Activated CD4-positive, alpha-beta T cell treated with anti-CD3 and anti-CD28 coated beads for 36 hours (primary cell): ENCODE data around the gene DUS2. TPM values are rescaled to one million over a fixed set of nuclear protein-coding genes. Genes with fewer than 3 reads are reported as not detected.

Experiments
- ATAC-seq: fragments of 200-7000 bp; cut with Tn5 transposase; one replicate; pipeline ENCODE4 v1.10.0; 2021; ENCODE audit warnings: mild to moderate bottlenecking, moderate library complexity
- CTCF ChIA-PET: fragments of 350-600 bp; sonication (Branson Sonifier 250); formaldehyde crosslinking; loops from one replicate; lab custom pipeline; 2021; ENCODE audit warnings: antibody characterized with exemption; lab: Charles Lee
- POLR2A ChIA-PET: fragments of 350-600 bp; sonication (Branson Sonifier 250); formaldehyde crosslinking; loops from one replicate; lab custom pipeline; 2021; ENCODE audit warnings: antibody characterized with exemption, inconsistent platforms; lab: Charles Lee
- DNase-seq: peaks from one replicate; pipeline ENCODE4 v3.0.0-alpha.2; 2020
- H3K27ac Mint-ChIP-seq: one replicate; pipeline ENCODE4 v1.8.0; 2021; ENCODE audit warnings: mixed read lengths
- H3K27me3 Mint-ChIP-seq: one replicate; pipeline ENCODE4 v1.8.0; 2021; ENCODE audit warnings: mixed read lengths
- H3K36me3 Mint-ChIP-seq: one replicate; pipeline ENCODE4 v1.8.0; 2021; ENCODE audit warnings: low read depth, mixed read lengths
- H3K4me1 Mint-ChIP-seq: one replicate; pipeline ENCODE4 v1.8.0; 2021; ENCODE audit warnings: mixed read lengths
- H3K4me3 Mint-ChIP-seq: one replicate; pipeline ENCODE4 v1.8.0; 2021; ENCODE audit warnings: mild to moderate bottlenecking, moderate library complexity, mixed read lengths
- H3K9me3 Mint-ChIP-seq: one replicate; pipeline ENCODE4 v1.8.0; 2021; ENCODE audit warnings: low read depth, mixed read lengths
- intact Hi-C, 2 experiments: fragments of 100-400 bp; cut with DNase I in 1 of 2; cut with micrococcal nuclease in 1 of 2; formaldehyde crosslinking; loops; one replicate each; pipeline versions ENCODE4 v1.14.2 to v1.15.1; 2022 to 2024; cut with DNase I, micrococcal nuclease
- total RNA-seq, 2 experiments: library from RNA; stranded (reverse); gene quantifications; one replicate each; pipeline ENCODE4 v1.2.3, GENCODE V29; 2021

Gene DUS2
- total RNA-seq, 2 experiments from 2014 or later, result 29.5 to 33.1 TPM

DNA sequence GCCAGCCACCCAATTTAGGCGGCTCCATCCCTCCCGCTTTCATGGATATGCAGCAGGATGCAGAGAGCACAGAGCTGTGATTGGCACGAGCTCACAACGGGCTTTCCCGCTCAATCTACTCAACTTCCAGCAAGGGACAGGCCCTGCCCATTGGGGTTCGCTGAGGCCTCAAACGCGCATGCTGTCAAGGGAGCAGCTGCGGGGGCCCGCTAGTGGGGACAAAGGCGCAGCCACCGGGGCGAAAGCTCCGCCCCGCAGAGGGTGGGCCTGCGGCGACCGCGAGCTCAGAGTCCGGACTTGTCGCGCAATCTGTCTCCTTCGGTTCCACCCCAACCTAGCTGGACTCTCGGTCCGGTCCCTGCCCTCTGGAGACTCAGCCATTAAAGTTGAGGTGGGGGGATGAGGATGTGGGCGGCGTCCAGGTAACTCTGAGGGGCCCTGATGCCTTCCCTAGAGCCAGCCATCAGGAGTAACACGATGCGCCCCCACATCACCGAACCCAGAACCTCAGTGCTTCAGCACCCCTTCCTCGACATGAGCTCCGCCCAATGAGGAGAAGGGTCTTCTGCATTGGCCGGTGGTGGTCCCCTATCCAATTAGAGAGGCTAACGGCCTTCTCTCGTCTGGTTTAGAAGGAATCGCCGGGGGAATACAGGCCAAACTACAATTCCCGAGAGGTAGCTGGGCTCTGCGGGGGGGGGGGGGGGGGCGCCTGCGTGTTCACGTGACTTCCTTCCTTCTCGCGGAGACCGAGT is 61.6 kb downstream of the DUS2 start:
- Mint-ChIP-seq H3K27me3 (no peaks in the 10 kb centered on the region), H3K4me3 (peak overlapping the region; percentile 75), H3K36me3 (peaks cover 12% of the 10 kb centered on the region), H3K9me3 (no peaks in the 10 kb centered on the region), H3K27ac (peak overlapping the region; percentile 94), H3K4me1 (peaks cover 65% of the 10 kb centered on the region)
- CTCF ChIA-PET, result interaction anchor here (0.7 to 3.5 kb wide), 20 partner anchors 7 to 605 kb away, joined by 3 to 31 read pairs (median 4); partner anchors contain the start of genes DDX28, DPEP2, DUS2 and NRN1L
- intact Hi-C loops, result loop anchor here (1.0 to 10.0 kb wide), 22 partner anchors 9 to 1480 kb away; partner anchors contain the start of genes ACD (in 2 of the 2), PARD6A (in 2 of the 2), RANBP10 (in 2 of the 2) and TSNAXIP1 (in 2 of the 2)
- POLR2A ChIA-PET, result interaction anchor here (0.6 to 1.9 kb wide), 16 partner anchors 9 to 302 kb away, joined by 3 to 16 read pairs (median 4); partner anchors contain the start of genes DPEP2, PRMT7, PSMB10 and RANBP10
- peak; percentile 71 for ATAC-seq
- peak; percentile 96 for DNase-seq

DNA sequence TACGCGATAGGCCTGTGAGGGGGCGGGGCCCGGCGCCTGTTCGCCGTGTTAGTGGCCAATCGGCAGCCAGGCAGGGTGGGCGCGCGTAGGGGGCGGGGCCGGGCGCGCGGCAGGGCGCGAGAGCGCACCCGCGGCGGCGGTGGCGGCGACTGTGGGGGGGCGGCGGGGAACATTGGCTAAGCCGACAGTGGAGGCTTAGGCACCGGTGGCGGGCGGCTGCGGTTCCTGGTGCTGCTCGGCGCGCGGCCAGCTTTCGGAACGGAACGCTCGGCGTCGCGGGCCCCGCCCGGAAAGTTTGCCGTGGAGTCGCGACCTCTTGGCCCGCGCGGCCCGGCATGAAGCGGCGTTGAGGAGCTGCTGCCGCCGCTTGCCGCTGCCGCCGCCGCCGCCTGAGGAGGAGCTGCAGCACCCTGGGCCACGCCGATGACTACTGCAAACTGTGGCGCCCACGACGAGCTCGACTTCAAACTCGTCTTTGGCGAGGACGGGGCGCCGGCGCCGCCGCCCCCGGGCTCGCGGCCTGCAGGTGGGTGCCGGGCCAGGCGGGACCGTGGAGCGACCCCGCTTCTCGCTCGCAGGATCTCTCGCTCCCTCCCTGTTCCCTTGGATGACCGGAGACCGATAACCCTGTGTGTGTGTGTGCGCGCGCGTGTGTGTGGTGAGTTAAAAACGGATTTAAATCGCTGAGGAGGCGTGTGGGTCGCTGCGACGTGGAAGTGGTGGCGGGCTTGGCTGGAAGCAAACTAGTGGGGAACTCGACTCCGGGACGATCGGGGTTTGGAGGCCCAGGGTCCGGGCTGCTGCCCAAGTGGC is 62.4 kb downstream of the DUS2 start, which contains the start of gene NFATC3:
Gene NFATC3 (plus strand): TSS at position 112 of the 813 bp plus-strand sequence. CDS start 312 bp downstream, at position 424.
- intact Hi-C loops, result loop anchor here (1.0 to 10.0 kb wide), 20 partner anchors 8 to 1479 kb away; partner anchors contain the start of genes ACD (in 2 of the 2), PARD6A (in 2 of the 2), RANBP10 (in 2 of the 2) and TSNAXIP1 (in 2 of the 2)
- Mint-ChIP-seq H3K27ac (peak within 1 kb of the TSS; percentile 94), H3K27me3 (no peaks in the 10 kb centered on the region), H3K9me3 (no peaks in the 10 kb centered on the region), H3K36me3 (peaks cover 10% of the 10 kb centered on the region), H3K4me1 (peaks cover 64% of the 10 kb centered on the region), H3K4me3 (peak within 1 kb of the TSS; percentile 89)
- DNase-seq, result peak; percentile 100
- ChIA-PET POLR2A (interaction anchor here (0.6 to 1.9 kb wide), 14 partner anchors 8 to 303 kb away, joined by 3 to 16 read pairs (median 4); partner anchors contain the start of genes DPEP2, PRMT7, PSMB10 and RANBP10), CTCF (interaction anchor here (0.6 to 3.5 kb wide), 13 partner anchors 8 to 583 kb away, joined by 3 to 31 read pairs (median 4); partner anchors contain the start of genes DDX28, DUS2 and NRN1L)
- peak; percentile 62 for ATAC-seq

DNA sequence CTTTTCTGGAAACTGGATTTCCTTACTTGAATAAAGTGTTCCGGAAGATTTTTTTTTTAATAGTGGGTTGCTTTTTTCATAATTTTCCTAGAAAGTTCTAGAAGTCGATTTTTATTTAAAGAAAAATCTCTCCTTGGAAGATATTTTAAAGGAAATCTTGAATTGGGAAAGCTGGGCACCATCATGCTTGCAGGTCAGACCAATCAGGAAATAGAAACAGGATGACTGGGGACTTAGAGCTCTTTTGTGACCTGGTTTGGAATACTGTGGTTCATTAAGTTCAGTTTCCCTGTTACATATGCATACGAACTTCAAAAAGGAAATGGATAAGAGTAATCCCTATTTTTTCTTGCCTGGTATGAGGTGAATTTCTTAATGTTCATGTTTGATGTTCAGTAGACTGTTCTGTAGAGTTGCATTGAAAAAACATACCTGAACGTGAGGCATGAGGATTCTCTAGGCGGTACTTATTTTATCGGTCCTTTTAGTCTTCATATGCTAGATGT is 63.3 kb downstream of the DUS2 start:
- H3K9me3 Mint-ChIP-seq, result no peaks in the 10 kb centered on the region
- DNase-seq, result no peak
- ATAC-seq, result no peak
- H3K4me3 Mint-ChIP-seq, result peak overlapping the region; percentile 89
- H3K27ac Mint-ChIP-seq, result peak overlapping the region; percentile 94
- ChIA-PET CTCF (interaction anchor here (0.6 to 2.8 kb wide), 7 partner anchors 11 to 577 kb away, joined by 3 to 10 read pairs (median 3); no protein-coding TSS in a partner anchor), POLR2A (no interaction called here)
- H3K27me3 Mint-ChIP-seq, result no peaks in the 10 kb centered on the region
- H3K36me3 Mint-ChIP-seq, result peaks cover 8% of the 10 kb centered on the region
- H3K4me1 Mint-ChIP-seq, result peaks cover 63% of the 10 kb centered on the region
- intact Hi-C loops, result loop anchor here in 1 of 2 experiments (5.0 to 10.0 kb wide), 3 partner anchors 671 to 1478 kb away; partner anchors contain the start of genes MATCAP1 and NFAT5

DNA sequence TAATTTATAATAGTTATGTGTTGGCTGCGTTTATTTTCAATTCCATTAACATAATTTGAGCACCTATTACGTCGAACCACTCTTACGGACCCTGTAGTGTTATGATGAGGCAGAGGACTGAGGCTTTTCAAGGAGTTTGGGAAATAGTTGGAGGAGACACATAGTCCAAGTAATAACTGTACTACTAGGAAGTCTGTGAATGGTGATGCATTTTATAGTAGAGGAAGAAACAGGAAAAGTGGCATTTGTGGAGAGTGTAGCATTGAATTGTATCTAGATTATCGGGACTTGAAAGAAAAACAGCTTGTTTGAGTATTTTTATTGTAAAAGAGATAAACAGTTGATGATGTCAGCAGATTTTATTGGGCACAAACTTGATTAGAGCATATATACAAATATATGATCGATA is 63.8 kb downstream of the DUS2 start:
- H3K27ac Mint-ChIP-seq, result peak overlapping the region; percentile 94
- no peaks in the 10 kb centered on the region for H3K9me3 Mint-ChIP-seq
- no peaks in the 10 kb centered on the region for H3K27me3 Mint-ChIP-seq
- POLR2A ChIA-PET, result no interaction called here
- peaks cover 8% of the 10 kb centered on the region for H3K36me3 Mint-ChIP-seq
- peak overlapping the region; percentile 89 for H3K4me3 Mint-ChIP-seq
- DNase-seq (no peak), ATAC-seq (no peak)
- intact Hi-C loops, result loop anchor here in 1 of 2 experiments (5.0 to 10.0 kb wide), 3 partner anchors 670 to 1478 kb away; partner anchors contain the start of genes MATCAP1 and NFAT5
- CTCF ChIA-PET, result interaction anchor here (0.6 to 2.8 kb wide), 7 partner anchors 11 to 245 kb away, joined by 3 to 10 read pairs (median 3); no protein-coding TSS in a partner anchor
- H3K4me1 Mint-ChIP-seq, result peaks cover 63% of the 10 kb centered on the region

DNA sequence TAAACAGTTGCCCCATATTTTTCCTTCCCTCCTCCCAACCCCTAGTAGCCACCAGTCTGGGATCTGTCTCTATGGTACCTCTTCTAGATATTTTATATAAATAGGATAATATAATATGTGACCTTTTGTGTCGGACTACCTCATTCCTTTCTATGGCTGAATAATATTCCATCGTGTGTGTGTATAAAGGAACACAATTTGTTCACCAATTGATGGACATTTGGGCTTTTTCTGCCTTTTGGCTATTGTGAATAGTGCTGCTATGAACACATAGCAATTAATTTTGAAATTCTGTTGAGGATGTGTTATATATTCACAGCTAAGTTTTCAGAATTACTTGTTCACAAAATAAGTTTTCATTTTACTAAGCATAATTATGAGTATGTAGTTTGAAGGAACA is 64.6 kb downstream of the DUS2 start:
- no peaks in the 10 kb centered on the region for H3K9me3 Mint-ChIP-seq
- peaks cover 61% of the 10 kb centered on the region for H3K4me1 Mint-ChIP-seq
- ATAC-seq (no peak), DNase-seq (no peak)
- no peaks in the 10 kb centered on the region for H3K27me3 Mint-ChIP-seq
- peaks cover 8% of the 10 kb centered on the region for H3K36me3 Mint-ChIP-seq
- peak overlapping the region; percentile 78 for H3K27ac Mint-ChIP-seq
- peak overlapping the region; percentile 89 for H3K4me3 Mint-ChIP-seq
- ChIA-PET POLR2A (no interaction called here), CTCF (interaction anchor here (0.6 to 2.8 kb wide), 6 partner anchors 10 to 140 kb away, joined by 3 to 10 read pairs (median 3); no protein-coding TSS in a partner anchor)
- intact Hi-C loops, result loop anchor here in 1 of 2 experiments (5.0 to 10.0 kb wide), 3 partner anchors 670 to 1477 kb away; partner anchors contain the start of genes MATCAP1 and NFAT5

DNA sequence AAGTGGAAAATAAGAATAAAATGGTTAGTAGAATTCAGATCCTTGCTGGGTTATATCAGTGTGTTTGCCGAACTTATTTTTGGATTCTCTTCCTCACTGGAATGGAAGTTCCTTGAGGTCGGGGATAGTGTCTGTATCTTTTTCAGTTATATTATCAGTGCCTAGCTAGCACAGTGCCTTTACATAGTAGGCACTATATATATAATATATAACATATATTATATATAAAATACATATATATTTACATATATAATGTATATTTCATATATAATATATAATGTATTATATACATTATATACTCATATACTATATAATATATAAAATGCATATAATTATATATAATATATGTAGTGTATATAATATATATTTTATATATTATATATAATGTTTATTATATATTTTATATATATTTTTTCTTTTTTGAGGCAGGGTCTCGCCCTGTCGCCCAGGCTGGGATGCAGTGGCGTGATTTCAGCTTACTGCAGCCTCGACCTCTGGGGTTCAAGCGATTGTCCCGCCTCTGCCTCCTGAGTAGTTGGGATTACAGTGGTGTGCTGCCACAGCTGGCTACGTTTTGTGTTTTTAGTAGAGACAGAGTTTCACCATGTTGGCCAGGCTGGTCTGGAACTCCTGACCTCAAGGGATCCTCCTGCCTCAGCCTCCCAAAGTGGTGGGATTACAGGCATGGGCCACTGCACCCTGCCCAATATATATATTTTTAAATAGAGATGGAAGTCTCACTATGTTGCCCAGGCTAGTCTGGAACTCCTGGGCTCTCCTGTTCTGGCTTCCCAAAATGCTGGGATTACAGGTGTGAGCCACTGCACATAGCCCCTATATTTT is 65.3 kb downstream of the DUS2 start:
- H3K36me3 Mint-ChIP-seq, result peaks cover 8% of the 10 kb centered on the region
- intact Hi-C loops, result loop anchor here in 1 of 2 experiments (5.0 to 10.0 kb wide), 3 partner anchors 669 to 1476 kb away; partner anchors contain the start of genes MATCAP1 and NFAT5
- CTCF ChIA-PET, result interaction anchor here (0.9 to 2.8 kb wide), 6 partner anchors 7 to 141 kb away, joined by 3 to 10 read pairs (median 4); no protein-coding TSS in a partner anchor
- no peaks in the 10 kb centered on the region for H3K9me3 Mint-ChIP-seq
- POLR2A ChIA-PET, result no interaction called here
- no peak for ATAC-seq
- peak overlapping the region; percentile 89 for H3K4me3 Mint-ChIP-seq
- no peak for DNase-seq
- peak overlapping the region; percentile 82 for H3K27ac Mint-ChIP-seq
- H3K27me3 Mint-ChIP-seq, result no peaks in the 10 kb centered on the region
- peaks cover 61% of the 10 kb centered on the region for H3K4me1 Mint-ChIP-seq

DNA sequence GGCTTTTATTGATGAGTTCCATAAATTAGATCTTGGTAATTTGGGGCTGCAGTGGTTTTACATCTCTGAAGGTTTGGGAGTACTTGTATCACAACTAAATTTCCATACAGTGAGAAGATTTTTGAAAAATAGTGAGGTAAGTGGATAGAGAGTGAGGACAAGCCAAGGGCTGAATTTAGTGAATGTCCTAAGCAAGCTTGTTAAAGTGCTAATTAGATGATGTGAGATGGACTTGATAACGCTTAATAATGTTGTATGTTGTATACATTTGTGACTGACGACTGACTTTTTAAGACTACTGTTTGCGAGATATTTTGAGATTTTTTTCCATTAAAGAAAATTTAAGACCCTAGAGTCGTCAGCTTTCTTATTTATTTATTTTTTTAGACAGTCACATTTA is 66.0 kb downstream of the DUS2 start:
- ATAC-seq (no peak), DNase-seq (no peak)
- Mint-ChIP-seq H3K4me1 (peaks cover 61% of the 10 kb centered on the region), H3K4me3 (peak overlapping the region; percentile 55), H3K27me3 (no peaks in the 10 kb centered on the region), H3K9me3 (no peaks in the 10 kb centered on the region), H3K27ac (peak overlapping the region; percentile 82), H3K36me3 (peaks cover 8% of the 10 kb centered on the region)
- ChIA-PET POLR2A (no interaction called here), CTCF (interaction anchor here (0.5 to 1.4 kb wide), 6 partner anchors 8 to 245 kb away, joined by 3 to 4 read pairs (median 4); partner anchors contain the start of gene EDC4)
- intact Hi-C loops, result loop anchor here in 1 of 2 experiments (5.0 to 10.0 kb wide), 3 partner anchors 668 to 1476 kb away; partner anchors contain the start of genes MATCAP1 and NFAT5

DNA sequence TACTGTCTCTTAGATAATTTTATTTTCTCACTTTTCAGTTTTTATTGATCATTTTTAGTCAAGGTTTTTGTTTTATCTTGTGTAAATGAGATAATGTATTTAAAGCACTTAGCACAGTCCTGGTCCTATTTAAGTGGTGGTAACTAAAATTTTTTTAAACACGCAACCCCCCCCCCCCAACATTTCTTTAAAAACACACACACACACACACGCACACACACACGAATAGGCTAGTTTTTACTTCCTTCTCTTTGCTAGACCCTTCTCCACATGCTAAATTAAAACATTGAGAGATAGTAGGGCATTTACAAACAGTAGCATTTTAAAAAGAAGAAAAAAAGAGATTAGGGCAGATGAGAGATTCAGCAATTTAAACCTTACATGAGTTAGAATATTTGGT is 67.0 kb downstream of the DUS2 start:
- peak overlapping the region; percentile 55 for H3K4me3 Mint-ChIP-seq
- ATAC-seq (no peak), DNase-seq (no peak)
- H3K27ac Mint-ChIP-seq, result peak overlapping the region; percentile 82
- ChIA-PET POLR2A (no interaction called here), CTCF (interaction anchor here (0.6 to 1.4 kb wide), 3 partner anchors 11 to 77 kb away, joined by 3 to 4 read pairs (median 4); no protein-coding TSS in a partner anchor)
- H3K9me3 Mint-ChIP-seq, result no peaks in the 10 kb centered on the region
- peaks cover 8% of the 10 kb centered on the region for H3K36me3 Mint-ChIP-seq
- H3K4me1 Mint-ChIP-seq, result peaks cover 68% of the 10 kb centered on the region
- no peaks in the 10 kb centered on the region for H3K27me3 Mint-ChIP-seq
- intact Hi-C loops, result loop anchor here (5.0 kb wide), 2 partner anchors 42 to 237 kb away; no protein-coding TSS in a partner anchor

DNA sequence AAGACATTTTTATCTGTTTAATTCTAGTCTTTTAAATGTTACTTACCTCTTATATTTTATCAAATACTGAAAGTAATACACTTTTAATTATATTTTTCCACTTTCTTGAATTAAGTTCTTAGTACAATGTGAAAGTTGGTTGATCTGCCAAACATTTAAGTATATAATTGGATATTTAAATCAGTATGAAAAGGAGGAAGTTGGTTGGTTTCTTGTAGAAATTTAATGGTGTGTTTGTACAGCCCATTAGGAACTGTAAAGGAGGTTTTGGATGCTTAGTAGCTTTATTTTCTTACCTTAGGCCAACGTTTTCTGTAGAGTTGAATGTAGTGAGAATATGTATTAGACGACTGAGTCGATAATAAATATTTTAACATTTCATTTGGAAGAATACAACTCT is 67.4 kb downstream of the DUS2 start:
- CTCF ChIA-PET, result interaction anchor here (0.7 kb wide), 1 partner anchor 9 kb away, joined by 3 read pairs; no protein-coding TSS in a partner anchor
- intact Hi-C loops, result loop anchor here (5.0 kb wide), 2 partner anchors 42 to 237 kb away; no protein-coding TSS in a partner anchor
- Mint-ChIP-seq H3K9me3 (no peaks in the 10 kb centered on the region), H3K27me3 (no peaks in the 10 kb centered on the region), H3K36me3 (peaks cover 8% of the 10 kb centered on the region), H3K4me3 (peak overlapping the region; percentile 55), H3K27ac (peak overlapping the region; percentile 82), H3K4me1 (peaks cover 71% of the 10 kb centered on the region)
- POLR2A ChIA-PET, result no interaction called here
- DNase-seq (no peak), ATAC-seq (no peak)
